Peyer's patch (tissue), 4 donors: Measurements from ENCODE around the gene ARPC1A.

Source experiments
- CTCF ChIP-seq, 6 experiments: fragments of 450-650 bp in 4 of 6; fragments of 200-600 bp in 2 of 6; sonication (generic) in 1 of 6; IDR thresholded peaks; one replicate each; pipeline ENCODE4 v1.5.1; 2017 to 2019; ENCODE audit warnings: antibody characterized with exemption in 6 of 6, mild to moderate bottlenecking in 3 of 6, moderate library complexity in 1 of 6
- POLR2A ChIP-seq, 2 donors: fragments of 450-650 bp; IDR thresholded peaks; one replicate each; pipeline ENCODE4 v1.5.1; 2017; ENCODE audit warnings: antibody characterized with exemption in 2 of 2, mild to moderate bottlenecking in 2 of 2, moderate library complexity in 2 of 2

GRCh38 chr7:99410635-99411034, 84.9 kb downstream of the ARPC1A start:
- no peak for TF ChIP-seq CTCF (IDR thresholded peaks at IDR 0.05)
- TF ChIP-seq POLR2A (IDR thresholded peaks at IDR 0.05), result no peak
